ENCODE results near the gene ZNF333.
"Not testable (repeated sequence)": the region's sequence is repeated elsewhere in the genome, so short reads cannot be mapped to it uniquely, and the experiment has no call there.

Gene ZNF333

GRCh38 chr19:14769201-14769600, 79.4 kb downstream of the ZNF333 start:
- no peak overlapping the region for H3K27ac Mint-ChIP-seq
- H3K27me3 Mint-ChIP-seq (ENCODE audit: low read depth): no peaks in the 10 kb centered on the region
- no peak overlapping the region for H3K4me3 Mint-ChIP-seq
- peaks cover 2% of the 10 kb centered on the region for H3K36me3 Mint-ChIP-seq (ENCODE audit: low read depth)
- H3K4me1 Mint-ChIP-seq (ENCODE audit: low read depth): no peaks in the 10 kb centered on the region
- H3K9me3 Mint-ChIP-seq: no peaks in the 10 kb centered on the region

GRCh38 chr19:14770136-14770535, 80.3 kb downstream of the ZNF333 start:
- Mint-ChIP-seq H3K27ac (no peak overlapping the region), H3K9me3 (no peaks in the 10 kb centered on the region), H3K4me3 (no peak overlapping the region), H3K4me1 (ENCODE audit: low read depth) (no peaks in the 10 kb centered on the region), H3K27me3 (ENCODE audit: low read depth) (no peaks in the 10 kb centered on the region), H3K36me3 (ENCODE audit: low read depth) (peaks cover 2% of the 10 kb centered on the region)

GRCh38 chr19:14770944-14771839, 81.3 kb downstream of the ZNF333 start:
- peaks cover 8% of the 10 kb centered on the region for H3K27me3 Mint-ChIP-seq (ENCODE audit: low read depth)
- H3K36me3 Mint-ChIP-seq (ENCODE audit: low read depth): peaks cover 3% of the 10 kb centered on the region
- no peak overlapping the region for H3K27ac Mint-ChIP-seq
- peaks cover 3% of the 10 kb centered on the region for H3K4me1 Mint-ChIP-seq (ENCODE audit: low read depth)
- no peaks in the 10 kb centered on the region for H3K9me3 Mint-ChIP-seq
- no peak overlapping the region for H3K4me3 Mint-ChIP-seq

- Mint-ChIP-seq H3K9me3 (no peaks in the 10 kb centered on the region), H3K36me3 (ENCODE audit: low read depth) (peaks cover 3% of the 10 kb centered on the region), H3K4me3 (no peak overlapping the region), H3K27ac (no peak overlapping the region), H3K27me3 (ENCODE audit: low read depth) (peaks cover 18% of the 10 kb centered on the region), H3K4me1 (ENCODE audit: low read depth) (peaks cover 3% of the 10 kb centered on the region)
These were observed 82.6 kb downstream of the ZNF333 start for GRCh38 chr19:14772467-14772866.

- Mint-ChIP-seq H3K9me3 (no peaks in the 10 kb centered on the region), H3K27me3 (ENCODE audit: low read depth) (peaks cover 22% of the 10 kb centered on the region), H3K36me3 (ENCODE audit: low read depth) (peaks cover 3% of the 10 kb centered on the region), H3K27ac (no peak overlapping the region), H3K4me3 (no peak overlapping the region), H3K4me1 (ENCODE audit: low read depth) (peaks cover 3% of the 10 kb centered on the region)
These were observed 83.1 kb downstream of the ZNF333 start for GRCh38 chr19:14772995-14773394.

- H3K27ac Mint-ChIP-seq; H3K4me1 Mint-ChIP-seq (ENCODE audit: low read depth); H3K9me3 Mint-ChIP-seq; H3K36me3 Mint-ChIP-seq (ENCODE audit: low read depth); H3K4me3 Mint-ChIP-seq: not testable (repeated sequence)
- peaks cover 22% of the 10 kb centered on the region for H3K27me3 Mint-ChIP-seq (ENCODE audit: low read depth)
These were observed 83.9 kb downstream of the ZNF333 start for GRCh38 chr19:14773722-14774121.

GRCh38 chr19:14774373-14774772, 84.5 kb downstream of the ZNF333 start:
- Mint-ChIP-seq H3K4me1 (ENCODE audit: low read depth) (peaks cover 3% of the 10 kb centered on the region), H3K27me3 (ENCODE audit: low read depth) (peaks cover 22% of the 10 kb centered on the region), H3K9me3 (no peaks in the 10 kb centered on the region), H3K4me3 (no peak overlapping the region), H3K36me3 (ENCODE audit: low read depth) (peaks cover 3% of the 10 kb centered on the region), H3K27ac (no peak overlapping the region)

- H3K27me3 Mint-ChIP-seq (ENCODE audit: low read depth): peaks cover 22% of the 10 kb centered on the region
- not testable (repeated sequence) for H3K4me3 Mint-ChIP-seq; H3K4me1 Mint-ChIP-seq (ENCODE audit: low read depth); H3K36me3 Mint-ChIP-seq (ENCODE audit: low read depth); H3K9me3 Mint-ChIP-seq; H3K27ac Mint-ChIP-seq
These were observed 85.5 kb downstream of the ZNF333 start for GRCh38 chr19:14775326-14775725.

- Mint-ChIP-seq H3K27ac (no peak overlapping the region), H3K4me3 (peak overlapping the region; percentile 6)
These were observed 86.2 kb downstream of the ZNF333 start for GRCh38 chr19:14775869-14776586.

GRCh38 chr19:14777645-14778044, 87.8 kb downstream of the ZNF333 start:
- H3K9me3 Mint-ChIP-seq; H3K36me3 Mint-ChIP-seq (ENCODE audit: low read depth); H3K4me1 Mint-ChIP-seq (ENCODE audit: low read depth); H3K4me3 Mint-ChIP-seq; H3K27ac Mint-ChIP-seq: not testable (repeated sequence)
- peaks cover 22% of the 10 kb centered on the region for H3K27me3 Mint-ChIP-seq (ENCODE audit: low read depth)

More at GRCh38 chr19:14775869-14776586, 86.2 kb downstream of the ZNF333 start:
- peaks cover 22% of the 10 kb centered on the region for H3K27me3 Mint-ChIP-seq (ENCODE audit: low read depth)
- peaks cover 3% of the 10 kb centered on the region for H3K4me1 Mint-ChIP-seq (ENCODE audit: low read depth)
- no peaks in the 10 kb centered on the region for H3K9me3 Mint-ChIP-seq
- peaks cover 3% of the 10 kb centered on the region for H3K36me3 Mint-ChIP-seq (ENCODE audit: low read depth)

GRCh38 chr19:14778110-14778845, 88.4 kb downstream of the ZNF333 start, which contains the start of gene ADGRE2:
Gene ADGRE2, minus strand, starts transcription at chr19:14778560. Its CDS starts 1,804 bp downstream, at chr19:14776756.
- not testable (repeated sequence) for H3K36me3 Mint-ChIP-seq (ENCODE audit: low read depth); H3K9me3 Mint-ChIP-seq; H3K27ac Mint-ChIP-seq; H3K4me1 Mint-ChIP-seq (ENCODE audit: low read depth); H3K4me3 Mint-ChIP-seq
- H3K27me3 Mint-ChIP-seq (ENCODE audit: low read depth): peaks cover 22% of the 10 kb centered on the region

- peaks cover 3% of the 10 kb centered on the region for H3K36me3 Mint-ChIP-seq (ENCODE audit: low read depth)
- no peak overlapping the region for H3K4me3 Mint-ChIP-seq
- no peaks in the 10 kb centered on the region for H3K9me3 Mint-ChIP-seq
- no peak overlapping the region for H3K27ac Mint-ChIP-seq
- peaks cover 3% of the 10 kb centered on the region for H3K4me1 Mint-ChIP-seq (ENCODE audit: low read depth)
- peaks cover 22% of the 10 kb centered on the region for H3K27me3 Mint-ChIP-seq (ENCODE audit: low read depth)
These were observed 89.3 kb downstream of the ZNF333 start for GRCh38 chr19:14779151-14779550.

GRCh38 chr19:14780622-14781225, 90.9 kb downstream of the ZNF333 start:
- peaks cover 18% of the 10 kb centered on the region for H3K27me3 Mint-ChIP-seq (ENCODE audit: low read depth)
- not testable (repeated sequence) for H3K9me3 Mint-ChIP-seq; H3K27ac Mint-ChIP-seq; H3K36me3 Mint-ChIP-seq (ENCODE audit: low read depth); H3K4me3 Mint-ChIP-seq
- H3K4me1 Mint-ChIP-seq (ENCODE audit: low read depth): peaks cover 11% of the 10 kb centered on the region
